ENCODE data around the gene CHIC1. TPM values are rescaled to one million over a fixed set of nuclear protein-coding genes. Genes with fewer than 3 reads are reported as not detected.
"Not testable (repeated sequence)": the region's sequence is repeated elsewhere in the genome, so short reads cannot be mapped to it uniquely, and the experiment has no call there.

CHIC1 gene
- total RNA-seq, 4 donors from 2014 or later = 10.5 to 14.6 (median 11.7) TPM

GRCh38 chrX:73581002-73581628, 18.1 kb downstream of the CHIC1 start:
- Histone ChIP-seq H3K4me3 (peak overlapping the region in 2 of 4 donors; percentile 5 to 15), H3K27me3 (no peaks in the 10 kb centered on the region), H3K27ac (replicated peaks in 1 of 4) (peak overlapping the region in 3 of 4 donors; percentile 14 to 54 (median 50)), H3K36me3 (no peaks in the 10 kb centered on the region), H3K4me1 (peaks cover 0 to 56% (median 35%) of the 10 kb centered on the region in 4 donors), H3K9me3 (no peaks in the 10 kb centered on the region)
- intact Hi-C loops (cut with DNase I) = no loop called here
- TF ChIP-seq CTCF (IDR thresholded peaks at IDR 0.05) (no peak), POLR2AphosphoS5 (IDR thresholded peaks at IDR 0.05) (no peak)
- WGBS = 12% methylated on average over 3 of the region's 3 CpGs
- DNase-seq (ENCODE audit: extremely low spot score) = no peak

GRCh38 chrX:73597758-73598157, 34.8 kb downstream of the CHIC1 start:
- H3K27ac ChIP-seq (replicated peaks in 1 of 4); H3K9me3 ChIP-seq; intact Hi-C loops (cut with DNase I); H3K4me1 ChIP-seq; DNase-seq (ENCODE audit: extremely low spot score); H3K4me3 ChIP-seq; H3K27me3 ChIP-seq; H3K36me3 ChIP-seq: not testable (repeated sequence)
- 94% methylated on average over 1 of the region's 1 CpG for WGBS

GRCh38 chrX:73615022-73615421, 52.0 kb downstream of the CHIC1 start:
- Histone ChIP-seq H3K9me3 (peaks cover 0 to 26% (median 0%) of the 10 kb centered on the region in 4 donors), H3K4me1 (no peaks in the 10 kb centered on the region), H3K4me3 (no peak overlapping the region), H3K27ac (replicated peaks in 1 of 4) (no peak overlapping the region), H3K36me3 (no peaks in the 10 kb centered on the region), H3K27me3 (no peaks in the 10 kb centered on the region)
- intact Hi-C loops (cut with DNase I) = no loop called here
- WGBS = 86% methylated on average over 2 of the region's 3 CpGs
- TF ChIP-seq POLR2AphosphoS5 (IDR thresholded peaks at IDR 0.05) (no peak), POLR2A (IDR thresholded peaks at IDR 0.05; ENCODE audit: low read depth) (no peak), EP300 (IDR thresholded peaks at IDR 0.05) (no peak), CTCF (IDR thresholded peaks at IDR 0.05) (no peak)
- no peak for DNase-seq (ENCODE audit: extremely low spot score)

- H3K9me3 ChIP-seq = peaks cover 0 to 36% (median 9%) of the 10 kb centered on the region in 4 donors
- H3K4me3 ChIP-seq; H3K4me1 ChIP-seq; H3K36me3 ChIP-seq; intact Hi-C loops (cut with DNase I); H3K27me3 ChIP-seq; DNase-seq (ENCODE audit: extremely low spot score); H3K27ac ChIP-seq (replicated peaks in 1 of 4): not testable (repeated sequence)
- WGBS = 86% methylated on average over 1 of the region's 2 CpGs
These were observed 78.7 kb downstream of the CHIC1 start for GRCh38 chrX:73641669-73642068.

- no peaks in the 10 kb centered on the region for H3K27me3 ChIP-seq
- WGBS = 44% methylated on average over 1 of the region's 1 CpG
- TF ChIP-seq POLR2AphosphoS5 (IDR thresholded peaks at IDR 0.05) = no peak
- TF ChIP-seq CTCF (IDR thresholded peaks at IDR 0.05) = no peak
- TF ChIP-seq POLR2A (IDR thresholded peaks at IDR 0.05; ENCODE audit: low read depth) = no peak
- TF ChIP-seq EP300 (IDR thresholded peaks at IDR 0.05) = no peak
- intact Hi-C loops (cut with DNase I) = no loop called here
- H3K9me3 ChIP-seq = peaks cover 0 to 33% (median 7%) of the 10 kb centered on the region in 4 donors
- no peaks in the 10 kb centered on the region for H3K36me3 ChIP-seq
- DNase-seq (ENCODE audit: extremely low spot score) = no peak
- no peaks in the 10 kb centered on the region for H3K4me1 ChIP-seq
- H3K4me3 ChIP-seq = no peak overlapping the region
- no peak overlapping the region for H3K27ac ChIP-seq (replicated peaks in 1 of 4)
These were observed 84.2 kb downstream of the CHIC1 start for GRCh38 chrX:73647212-73647611.
